ENCODE data around the gene CPNE1. TPM values are rescaled to one million over a fixed set of nuclear protein-coding genes. Genes with fewer than 3 reads are reported as not detected.
A peak's percentile ranks its signal among the peaks of the same experiment; 100 is the strongest.

Gene CPNE1
- total RNA-seq, 1 experiment from 2014 or later: 194 TPM

- no peaks in the 10 kb centered on the region for H3K27me3 Mint-ChIP-seq (ENCODE audit: insufficient read depth, unreplicated experiment)
- TF ChIP-seq, protein P1, sequence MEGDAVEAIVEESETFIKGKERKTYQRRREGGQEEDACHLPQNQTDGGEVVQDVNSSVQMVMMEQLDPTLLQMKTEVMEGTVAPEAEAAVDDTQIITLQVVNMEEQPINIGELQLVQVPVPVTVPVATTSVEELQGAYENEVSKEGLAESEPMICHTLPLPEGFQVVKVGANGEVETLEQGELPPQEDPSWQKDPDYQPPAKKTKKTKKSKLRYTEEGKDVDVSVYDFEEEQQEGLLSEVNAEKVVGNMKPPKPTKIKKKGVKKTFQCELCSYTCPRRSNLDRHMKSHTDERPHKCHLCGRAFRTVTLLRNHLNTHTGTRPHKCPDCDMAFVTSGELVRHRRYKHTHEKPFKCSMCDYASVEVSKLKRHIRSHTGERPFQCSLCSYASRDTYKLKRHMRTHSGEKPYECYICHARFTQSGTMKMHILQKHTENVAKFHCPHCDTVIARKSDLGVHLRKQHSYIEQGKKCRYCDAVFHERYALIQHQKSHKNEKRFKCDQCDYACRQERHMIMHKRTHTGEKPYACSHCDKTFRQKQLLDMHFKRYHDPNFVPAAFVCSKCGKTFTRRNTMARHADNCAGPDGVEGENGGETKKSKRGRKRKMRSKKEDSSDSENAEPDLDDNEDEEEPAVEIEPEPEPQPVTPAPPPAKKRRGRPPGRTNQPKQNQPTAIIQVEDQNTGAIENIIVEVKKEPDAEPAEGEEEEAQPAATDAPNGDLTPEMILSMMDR (IDR thresholded peaks at IDR 0.05; ENCODE audit: unreplicated experiment): no peak
- CTCF ChIA-PET: interaction anchor here (0.5 to 2.4 kb wide), 8 partner anchors 9 to 163 kb away, joined by 3 to 10 read pairs (median 4); no protein-coding TSS in a partner anchor
- no TSS peak for BruUV-seq (replicated peaks)
- POLR2A ChIA-PET: interaction anchor here (0.6 to 6.8 kb wide), 7 partner anchors 9 to 335 kb away, joined by 3 to 124 read pairs (median 3); partner anchors contain the start of genes CPNE1 and RBM12
- intact Hi-C loops (cut with micrococcal nuclease): no loop called here
- H3K4me3 Mint-ChIP-seq (ENCODE audit: unreplicated experiment): no peak overlapping the region
- DNase-seq (ENCODE audit: unreplicated experiment): no peak
- peaks cover 16% of the 10 kb centered on the region for H3K4me1 Mint-ChIP-seq (ENCODE audit: insufficient read depth, unreplicated experiment)
- no peaks in the 10 kb centered on the region for H3K9me3 Mint-ChIP-seq (ENCODE audit: unreplicated experiment)
- no peak overlapping the region for H3K27ac Mint-ChIP-seq (ENCODE audit: low read depth, unreplicated experiment)
- H3K36me3 Mint-ChIP-seq (ENCODE audit: insufficient read depth, unreplicated experiment): peaks cover 36% of the 10 kb centered on the region
Observed at GRCh38 chr20:35620818-35621559, 43.7 kb downstream of the CPNE1 start.

- CTCF ChIA-PET: interaction anchor here (0.5 to 2.4 kb wide), 21 partner anchors 8 to 707 kb away, joined by 3 to 10 read pairs (median 4); partner anchors contain the start of gene ERGIC3
- peak; percentile 91 for DNase-seq (ENCODE audit: unreplicated experiment)
- Mint-ChIP-seq H3K27me3 (ENCODE audit: insufficient read depth, unreplicated experiment) (no peaks in the 10 kb centered on the region), H3K4me1 (ENCODE audit: insufficient read depth, unreplicated experiment) (peaks cover 12% of the 10 kb centered on the region), H3K36me3 (ENCODE audit: insufficient read depth, unreplicated experiment) (peaks cover 25% of the 10 kb centered on the region), H3K9me3 (ENCODE audit: unreplicated experiment) (no peaks in the 10 kb centered on the region), H3K4me3 (ENCODE audit: unreplicated experiment) (peak overlapping the region; percentile 87), H3K27ac (ENCODE audit: low read depth, unreplicated experiment) (no peak overlapping the region)
- TF ChIP-seq, protein P1 (IDR thresholded peaks at IDR 0.05; ENCODE audit: unreplicated experiment): no peak
- no TSS peak for BruUV-seq (replicated peaks)
- POLR2A ChIA-PET: interaction anchor here (0.6 to 6.8 kb wide), 24 partner anchors 8 to 1109 kb away, joined by 3 to 124 read pairs (median 4); partner anchors contain the start of genes CEP250, CPNE1, ERGIC3 and NFS1
- intact Hi-C loops (cut with micrococcal nuclease): loop anchor here (5.0 to 10.0 kb wide), 2 partner anchors 43 to 105 kb away; partner anchors contain the start of genes CPNE1 and RBM12
Observed at GRCh38 chr20:35619196-35620095, 45.3 kb downstream of the CPNE1 start.

DNA sequence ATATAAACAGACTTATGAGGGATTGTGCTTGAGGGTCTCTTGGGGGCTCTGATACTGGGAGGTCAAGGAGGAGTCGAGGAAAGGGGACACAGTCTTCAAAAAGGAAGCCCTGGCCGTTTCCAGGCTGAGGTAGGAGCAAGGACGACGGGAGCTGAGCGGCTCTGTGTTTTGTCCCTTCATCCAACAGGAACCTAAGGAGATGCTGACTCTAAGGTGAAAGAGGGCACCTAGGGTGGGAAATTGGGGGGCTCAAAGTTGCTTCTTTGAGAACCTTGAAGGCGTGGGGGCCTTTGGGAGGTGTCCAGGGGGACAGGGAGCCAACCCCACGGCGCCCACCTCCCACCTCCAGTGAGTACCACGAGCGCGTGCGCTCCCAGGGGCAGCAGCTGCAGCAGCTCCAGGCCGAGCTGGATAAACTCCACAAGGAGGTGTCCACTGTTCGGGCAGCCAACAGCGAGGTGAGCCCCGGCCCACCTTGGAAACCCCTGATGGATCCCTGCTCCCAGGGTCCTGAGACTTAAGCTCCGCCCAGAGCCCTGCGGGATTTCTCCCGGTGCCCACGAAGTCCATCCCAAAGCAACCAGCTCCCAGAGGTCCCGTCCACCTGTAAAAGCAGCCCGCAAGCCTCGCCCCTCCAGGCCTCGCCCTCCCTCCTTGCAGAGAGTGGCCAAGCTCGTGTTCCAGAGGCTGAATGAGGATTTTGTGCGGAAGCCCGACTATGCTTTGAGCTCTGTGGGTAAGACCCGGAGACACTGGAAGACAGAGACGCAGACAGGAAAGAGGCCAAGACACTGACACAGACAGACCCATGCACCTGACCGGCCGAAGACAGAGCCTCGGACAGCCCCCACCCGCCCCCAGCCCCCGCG, 46.2 kb downstream of the CPNE1 start:
- H3K36me3 Mint-ChIP-seq (ENCODE audit: insufficient read depth, unreplicated experiment): peaks cover 18% of the 10 kb centered on the region
- DNase-seq (ENCODE audit: unreplicated experiment): peak; percentile 49

More for the DNA sequence above, 46.2 kb downstream of the CPNE1 start:
- no TSS peak for BruUV-seq (replicated peaks)
- peak overlapping the region; percentile 86 for H3K27ac Mint-ChIP-seq (ENCODE audit: low read depth, unreplicated experiment)
- H3K4me1 Mint-ChIP-seq (ENCODE audit: insufficient read depth, unreplicated experiment): peaks cover 12% of the 10 kb centered on the region
- ChIA-PET CTCF (interaction anchor here (0.6 to 2.4 kb wide), 13 partner anchors 9 to 1025 kb away, joined by 3 to 10 read pairs (median 4); partner anchors contain the start of gene ERGIC3), POLR2A (interaction anchor here (0.6 to 6.8 kb wide), 23 partner anchors 9 to 1109 kb away, joined by 3 to 124 read pairs (median 4); partner anchors contain the start of genes CEP250, CPNE1, ERGIC3 and NFS1)
- intact Hi-C loops (cut with micrococcal nuclease): loop anchor here (5.0 to 10.0 kb wide), 2 partner anchors 44 to 104 kb away; partner anchors contain the start of genes CPNE1 and RBM12
- H3K4me3 Mint-ChIP-seq (ENCODE audit: unreplicated experiment): peak overlapping the region; percentile 87
- TF ChIP-seq, protein P1 (IDR thresholded peaks at IDR 0.05; ENCODE audit: unreplicated experiment): no peak
- H3K9me3 Mint-ChIP-seq (ENCODE audit: unreplicated experiment): no peaks in the 10 kb centered on the region
- no peaks in the 10 kb centered on the region for H3K27me3 Mint-ChIP-seq (ENCODE audit: insufficient read depth, unreplicated experiment)

Measured in MCF 10A (cell line).